RWPE2 (cell line): Measurements from ENCODE around the gene KCTD20.

Experiments used
- ATAC-seq: fragments of 200-7000 bp; cut with Tn5 transposase; 3 replicates; pipeline ENCODE4 v1.9.1; 2021; ENCODE audit warnings: low read depth
- DNase-seq: peaks from one replicate; pipeline ENCODE4 v3.0.0-alpha.2; 2020; ENCODE audit warnings: low spot score
- H3K27ac ChIP-seq: fragments of 450-650 bp; 2 replicates; pipeline ENCODE4 v1.5.1; 2017; ENCODE audit warnings: mild to moderate bottlenecking; ENCODE audit not compliant: poor library complexity, severe bottlenecking
- H3K27me3 ChIP-seq: fragments of 250-450 bp; sonication (Bioruptor Pico); 2 replicates; pipeline ENCODE4 v1.5.1; 2021; ENCODE audit warnings: mild to moderate bottlenecking, moderate library complexity; ENCODE audit not compliant: insufficient read depth, poor library complexity, severe bottlenecking
- H3K36me3 ChIP-seq: fragments of 250-450 bp; sonication (Bioruptor Pico); 2 replicates; pipeline ENCODE4 v1.5.1; 2020; ENCODE audit warnings: low read depth, mild to moderate bottlenecking, moderate library complexity
- H3K4me1 ChIP-seq: fragments of 250-450 bp; sonication (Bioruptor Pico); 2 replicates; pipeline ENCODE4 v1.5.1; 2021; ENCODE audit warnings: mild to moderate bottlenecking, moderate library complexity; ENCODE audit not compliant: insufficient read depth, poor library complexity, severe bottlenecking
- H3K4me3 ChIP-seq: fragments of 250-450 bp; sonication (Bioruptor Pico); 2 replicates; pipeline ENCODE4 v1.5.1; 2021; ENCODE audit warnings: mild to moderate bottlenecking, moderate library complexity; ENCODE audit not compliant: severe bottlenecking
- H3K9me3 ChIP-seq: fragments of 250-450 bp; sonication (Bioruptor Pico); 2 replicates; pipeline ENCODE4 v1.5.1; 2021; ENCODE audit warnings: mild to moderate bottlenecking, moderate library complexity; ENCODE audit not compliant: severe bottlenecking
- TF ChIP-seq, protein P1 (sequence below): fragments of 450-650 bp; IDR thresholded peaks from one replicate; pipeline ENCODE4 v1.5.1; 2017; ENCODE audit warnings: mild to moderate bottlenecking, moderate library complexity; ENCODE audit not compliant: poor library complexity, severe bottlenecking

The KCTD20 gene

GRCh38 chr6:36526066-36526465 lies 83.3 kb downstream of the KCTD20 start:
- H3K27ac ChIP-seq, result no peak overlapping the region

DNA sequence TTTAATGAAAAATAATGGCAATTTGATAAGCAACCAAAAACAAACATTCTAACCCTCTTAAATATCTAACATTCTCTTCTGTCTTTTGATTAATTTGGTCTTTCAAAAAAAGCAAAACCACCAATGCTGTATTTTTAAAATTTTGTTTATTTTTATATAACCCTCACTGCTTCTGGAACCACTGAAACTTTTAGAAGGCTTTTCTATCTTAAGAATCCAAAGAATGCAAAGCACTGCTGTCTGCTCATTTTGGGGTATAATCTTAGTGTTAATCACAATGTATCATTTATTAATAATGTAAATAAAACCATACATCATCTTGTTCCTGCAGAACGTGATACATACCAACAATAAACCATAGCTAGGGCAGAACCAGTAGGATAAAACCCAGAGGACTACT lies 90.5 kb downstream of the KCTD20 start:
- Histone ChIP-seq H3K27ac (no peak overlapping the region), H3K9me3 (no peaks in the 10 kb centered on the region), H3K4me1 (no peaks in the 10 kb centered on the region), H3K27me3 (no peaks in the 10 kb centered on the region), H3K36me3 (peaks cover 36% of the 10 kb centered on the region), H3K4me3 (no peak overlapping the region)
- TF ChIP-seq, protein P1, sequence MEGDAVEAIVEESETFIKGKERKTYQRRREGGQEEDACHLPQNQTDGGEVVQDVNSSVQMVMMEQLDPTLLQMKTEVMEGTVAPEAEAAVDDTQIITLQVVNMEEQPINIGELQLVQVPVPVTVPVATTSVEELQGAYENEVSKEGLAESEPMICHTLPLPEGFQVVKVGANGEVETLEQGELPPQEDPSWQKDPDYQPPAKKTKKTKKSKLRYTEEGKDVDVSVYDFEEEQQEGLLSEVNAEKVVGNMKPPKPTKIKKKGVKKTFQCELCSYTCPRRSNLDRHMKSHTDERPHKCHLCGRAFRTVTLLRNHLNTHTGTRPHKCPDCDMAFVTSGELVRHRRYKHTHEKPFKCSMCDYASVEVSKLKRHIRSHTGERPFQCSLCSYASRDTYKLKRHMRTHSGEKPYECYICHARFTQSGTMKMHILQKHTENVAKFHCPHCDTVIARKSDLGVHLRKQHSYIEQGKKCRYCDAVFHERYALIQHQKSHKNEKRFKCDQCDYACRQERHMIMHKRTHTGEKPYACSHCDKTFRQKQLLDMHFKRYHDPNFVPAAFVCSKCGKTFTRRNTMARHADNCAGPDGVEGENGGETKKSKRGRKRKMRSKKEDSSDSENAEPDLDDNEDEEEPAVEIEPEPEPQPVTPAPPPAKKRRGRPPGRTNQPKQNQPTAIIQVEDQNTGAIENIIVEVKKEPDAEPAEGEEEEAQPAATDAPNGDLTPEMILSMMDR, result no peak
- ATAC-seq, result no peak
- DNase-seq, result no peak

More at GRCh38 chr6:36526066-36526465, 83.3 kb downstream of the KCTD20 start:
- Histone ChIP-seq H3K36me3 (peaks cover 43% of the 10 kb centered on the region), H3K9me3 (no peaks in the 10 kb centered on the region), H3K4me3 (no peak overlapping the region), H3K27me3 (no peaks in the 10 kb centered on the region), H3K4me1 (peaks cover 6% of the 10 kb centered on the region)
- TF ChIP-seq, protein P1, result no peak
- ATAC-seq (no peak), DNase-seq (no peak)

DNA sequence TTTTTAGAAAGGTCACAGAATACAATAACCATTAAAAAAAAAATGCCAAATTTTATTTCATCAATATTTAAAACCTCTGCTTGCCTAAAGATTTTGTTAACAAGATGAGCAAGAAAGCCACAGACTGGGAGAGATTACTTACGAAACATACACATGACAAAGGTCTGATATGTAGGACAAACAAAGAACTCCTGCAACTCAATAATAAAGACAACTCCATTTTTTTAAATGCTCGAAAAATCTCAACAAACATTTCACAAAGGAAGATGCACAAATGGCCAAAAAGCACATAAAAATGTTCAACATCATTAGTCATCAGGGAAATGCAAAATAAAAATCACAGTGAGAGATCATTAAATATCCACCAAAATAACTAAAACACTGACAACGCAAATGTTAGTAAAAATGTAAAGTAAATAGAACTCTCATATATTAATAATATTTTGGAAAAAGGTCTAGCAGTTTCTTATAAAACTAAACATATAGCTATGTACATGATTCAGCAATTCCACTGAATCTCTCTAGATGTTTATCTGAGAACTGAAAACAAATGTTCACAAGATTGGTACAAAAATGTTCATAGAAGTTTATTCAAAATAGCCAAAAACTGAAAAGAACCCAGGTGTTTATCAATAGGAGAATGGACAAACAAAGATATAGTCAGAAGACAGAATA lies 94.2 kb downstream of the KCTD20 start:
- no peak for DNase-seq
- TF ChIP-seq, protein P1, result no peak
- no peaks in the 10 kb centered on the region for H3K9me3 ChIP-seq
- H3K36me3 ChIP-seq, result peaks cover 62% of the 10 kb centered on the region
- no peaks in the 10 kb centered on the region for H3K4me1 ChIP-seq
- no peak overlapping the region for H3K4me3 ChIP-seq
- no peaks in the 10 kb centered on the region for H3K27me3 ChIP-seq
- no peak for ATAC-seq
- H3K27ac ChIP-seq, result no peak overlapping the region

DNA sequence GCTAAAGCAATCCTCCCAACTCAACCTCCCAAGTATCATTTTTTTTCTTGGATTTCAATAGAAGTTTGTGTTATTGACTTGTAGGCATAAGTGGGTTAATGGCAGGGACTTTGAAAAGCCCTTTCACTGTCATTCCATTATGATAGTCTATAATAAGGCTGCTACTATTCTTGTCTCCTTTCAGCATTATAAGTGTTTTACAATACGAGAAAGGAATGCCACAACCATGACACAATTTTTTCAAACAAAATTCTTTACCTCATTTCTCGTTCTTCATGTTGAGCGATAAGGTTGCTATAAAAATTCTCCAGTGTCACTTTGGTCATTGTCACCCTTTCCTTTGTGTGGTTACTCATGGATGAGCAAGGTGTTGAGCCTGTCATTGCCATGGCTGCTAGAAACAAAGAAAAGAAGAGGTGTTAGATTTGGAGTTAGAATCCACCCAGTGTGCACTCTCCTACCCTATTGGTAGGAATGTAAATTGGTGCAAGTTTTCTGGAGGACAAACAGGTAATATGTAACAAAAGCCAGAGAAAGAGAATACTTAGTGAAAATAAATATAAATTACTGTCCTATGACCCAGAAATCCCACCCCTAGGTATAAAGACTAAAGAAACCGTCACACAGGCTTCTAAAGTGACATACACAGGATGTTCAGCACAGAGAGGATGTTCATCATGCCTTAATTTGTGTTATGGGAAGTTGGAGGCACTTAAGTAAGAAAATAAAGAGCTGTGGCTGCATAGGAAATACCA lies 97.2 kb downstream of the KCTD20 start:
- DNase-seq (no peak), ATAC-seq (no peak)
- no peaks in the 10 kb centered on the region for H3K27me3 ChIP-seq
- H3K4me3 ChIP-seq, result no peak overlapping the region
- TF ChIP-seq, protein P1, result no peak
- no peaks in the 10 kb centered on the region for H3K9me3 ChIP-seq
- no peak overlapping the region for H3K27ac ChIP-seq
- H3K4me1 ChIP-seq, result peaks cover 5% of the 10 kb centered on the region
- peaks cover 70% of the 10 kb centered on the region for H3K36me3 ChIP-seq
